ENCODE measurements around the gene RAP1GAP2.
"Not testable (repeated sequence)": the region's sequence is repeated elsewhere in the genome, so short reads cannot be mapped to it uniquely, and the experiment has no call there.

RAP1GAP2 gene

DNA sequence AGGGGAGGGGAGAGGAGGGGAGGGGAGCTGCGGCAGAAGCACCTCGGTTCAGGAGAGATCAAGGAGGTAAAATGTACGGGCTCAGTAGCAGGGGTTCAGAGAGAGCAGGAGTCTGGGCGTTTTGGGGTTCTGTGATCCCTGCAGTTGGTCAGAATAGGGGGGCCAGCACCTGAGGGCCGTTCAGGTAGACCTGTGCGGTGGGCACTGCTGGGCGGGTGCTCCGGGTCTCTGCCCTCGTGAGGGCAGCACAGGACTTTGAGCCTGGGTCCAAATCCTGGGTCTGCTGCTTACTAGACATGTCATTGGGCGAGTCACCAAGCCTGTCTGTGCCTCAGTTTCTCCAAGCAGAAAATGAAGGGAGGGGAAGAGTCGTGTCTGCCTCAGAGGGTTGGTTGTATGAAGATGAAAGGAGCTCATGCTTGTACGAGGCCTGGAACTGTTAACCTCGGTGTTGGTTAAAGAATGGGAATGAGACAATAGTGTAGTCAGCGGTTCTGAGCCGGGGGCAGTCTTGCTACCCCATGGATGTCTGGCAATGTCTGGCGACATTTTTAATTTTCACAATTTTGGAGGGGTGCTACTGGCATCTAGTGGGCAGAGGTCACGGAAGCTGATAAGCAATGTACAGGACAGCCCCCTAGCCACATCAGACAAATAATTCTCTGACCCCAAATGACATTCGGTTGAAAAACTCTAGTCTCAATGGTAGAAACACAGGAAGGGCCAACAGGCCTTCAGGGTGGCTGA is 231.7 kb downstream of the RAP1GAP2 start:
- no peak overlapping the region for H3K27ac ChIP-seq (ENCODE audit: low read depth, low read length)
- no peaks in the 10 kb centered on the region for H3K9me3 ChIP-seq (ENCODE audit: low read length)
- H3K4me1 ChIP-seq (ENCODE audit: insufficient read depth, low read length), result no peaks in the 10 kb centered on the region
- no peaks in the 10 kb centered on the region for H3K36me3 ChIP-seq (ENCODE audit: insufficient read depth, low read length)
- H3K4me3 ChIP-seq (ENCODE audit: low read depth in 1 of 2, low read length in 2 of 2), result no peak overlapping the region
- no peaks in the 10 kb centered on the region for H3K27me3 ChIP-seq (ENCODE audit: control insufficient read depth in 1 of 2, insufficient read depth in 2 of 2, low read length in 2 of 2)
- H3K9ac ChIP-seq (ENCODE audit: low read length), result no peak overlapping the region

DNA sequence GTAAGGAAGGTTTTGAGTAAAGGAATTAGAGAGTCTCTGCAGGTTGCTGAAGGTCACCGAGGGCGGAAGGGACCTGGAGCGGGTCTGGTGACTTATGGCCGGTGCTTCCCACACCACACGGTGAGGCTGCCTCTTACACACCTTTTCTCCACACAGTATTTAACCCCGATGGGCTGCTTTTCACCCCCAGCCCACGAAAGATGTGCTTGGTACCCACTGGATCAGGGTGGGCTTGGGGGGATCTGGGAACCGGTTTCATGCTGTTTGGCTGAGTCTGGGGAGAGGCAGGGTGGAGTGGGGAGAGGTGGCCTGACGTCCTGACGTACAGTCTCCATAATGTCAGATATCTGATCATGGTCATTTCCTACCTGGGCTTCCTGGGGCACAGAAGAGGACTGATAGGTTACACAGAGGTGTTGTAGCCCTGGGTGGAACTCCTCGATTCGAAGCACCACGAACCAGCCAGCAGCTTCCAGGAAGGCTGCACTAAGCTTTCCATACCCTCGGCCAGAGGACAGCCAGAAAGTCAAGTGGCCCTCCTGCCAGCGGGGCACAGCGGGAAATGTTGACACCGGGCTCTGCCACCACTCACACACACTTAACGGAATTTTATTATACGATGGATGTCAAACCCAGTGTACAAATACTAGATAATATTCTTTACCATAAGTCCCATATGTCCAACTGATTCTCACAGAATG is 233.1 kb downstream of the RAP1GAP2 start:
- H3K9me3 ChIP-seq (ENCODE audit: low read length), result no peaks in the 10 kb centered on the region
- H3K27me3 ChIP-seq (ENCODE audit: control insufficient read depth in 1 of 2, insufficient read depth in 2 of 2, low read length in 2 of 2), result no peaks in the 10 kb centered on the region
- no peaks in the 10 kb centered on the region for H3K36me3 ChIP-seq (ENCODE audit: insufficient read depth, low read length)
- H3K4me3 ChIP-seq (ENCODE audit: low read depth in 1 of 2, low read length in 2 of 2), result no peak overlapping the region
- H3K27ac ChIP-seq (ENCODE audit: low read depth, low read length), result no peak overlapping the region
- no peaks in the 10 kb centered on the region for H3K4me1 ChIP-seq (ENCODE audit: insufficient read depth, low read length)
- no peak overlapping the region for H3K9ac ChIP-seq (ENCODE audit: low read length)

DNA sequence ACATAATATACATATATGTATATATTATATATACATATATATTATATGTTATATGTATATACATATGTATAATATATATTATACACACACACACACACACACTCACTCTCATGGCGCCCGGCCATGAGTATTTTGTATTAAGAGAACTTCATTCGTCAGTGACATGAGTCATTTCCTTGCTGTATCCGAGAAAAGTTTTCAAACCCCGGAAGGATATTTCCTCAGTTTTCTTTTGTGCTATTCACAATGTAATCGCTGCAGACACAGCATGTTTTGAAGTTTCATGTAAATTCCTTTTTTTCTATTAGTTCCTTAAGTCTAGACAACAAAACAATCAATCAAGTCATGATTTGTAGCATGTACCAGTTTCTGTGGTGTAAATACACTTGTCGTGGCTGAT is 233.9 kb downstream of the RAP1GAP2 start:
- Histone ChIP-seq H3K9ac (ENCODE audit: low read length) (no peak overlapping the region), H3K36me3 (ENCODE audit: insufficient read depth, low read length) (no peaks in the 10 kb centered on the region), H3K4me1 (ENCODE audit: insufficient read depth, low read length) (no peaks in the 10 kb centered on the region), H3K9me3 (ENCODE audit: low read length) (no peaks in the 10 kb centered on the region), H3K27me3 (ENCODE audit: control insufficient read depth in 1 of 2, insufficient read depth in 2 of 2, low read length in 2 of 2) (no peaks in the 10 kb centered on the region), H3K4me3 (ENCODE audit: low read depth in 1 of 2, low read length in 2 of 2) (no peak overlapping the region), H3K27ac (ENCODE audit: low read depth, low read length) (no peak overlapping the region)

DNA sequence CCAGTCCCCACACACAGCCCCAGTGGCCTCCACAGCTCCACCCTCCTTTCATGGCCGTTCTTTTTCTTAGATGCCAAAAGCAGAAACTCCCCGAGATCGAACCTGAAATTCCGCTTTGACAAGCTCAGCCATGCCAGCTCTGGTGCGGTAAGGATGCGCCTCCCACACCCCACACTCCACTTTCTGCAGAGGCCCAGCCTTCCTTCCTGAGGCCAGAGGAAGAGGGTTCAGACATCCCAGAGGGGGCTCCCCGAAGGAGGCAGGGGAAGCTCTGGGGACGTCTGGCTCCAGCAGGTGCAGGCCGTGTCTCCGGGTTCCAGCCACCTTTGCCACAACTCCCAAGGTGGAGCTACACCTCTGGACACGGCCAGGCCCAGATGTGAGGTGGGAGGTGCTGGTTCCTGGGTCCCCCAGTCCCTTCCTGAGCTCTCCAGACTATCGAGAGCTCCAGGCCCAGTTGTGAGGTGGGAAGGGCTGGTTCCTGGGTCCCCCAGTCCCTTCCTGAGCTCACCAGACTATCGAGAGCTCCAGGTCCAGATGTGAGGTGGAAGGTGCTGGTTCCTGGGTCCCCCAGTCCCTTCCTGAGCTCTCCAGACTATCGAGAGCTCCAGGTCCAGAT is 234.7 kb downstream of the RAP1GAP2 start:
- not testable (repeated sequence) for H3K27ac ChIP-seq (ENCODE audit: low read depth, low read length); H3K4me1 ChIP-seq (ENCODE audit: insufficient read depth, low read length); H3K36me3 ChIP-seq (ENCODE audit: insufficient read depth, low read length); H3K9me3 ChIP-seq (ENCODE audit: low read length); H3K4me3 ChIP-seq (ENCODE audit: low read depth in 1 of 2, low read length in 2 of 2); H3K27me3 ChIP-seq (ENCODE audit: control insufficient read depth in 1 of 2, insufficient read depth in 2 of 2, low read length in 2 of 2); H3K9ac ChIP-seq (ENCODE audit: low read length)

DNA sequence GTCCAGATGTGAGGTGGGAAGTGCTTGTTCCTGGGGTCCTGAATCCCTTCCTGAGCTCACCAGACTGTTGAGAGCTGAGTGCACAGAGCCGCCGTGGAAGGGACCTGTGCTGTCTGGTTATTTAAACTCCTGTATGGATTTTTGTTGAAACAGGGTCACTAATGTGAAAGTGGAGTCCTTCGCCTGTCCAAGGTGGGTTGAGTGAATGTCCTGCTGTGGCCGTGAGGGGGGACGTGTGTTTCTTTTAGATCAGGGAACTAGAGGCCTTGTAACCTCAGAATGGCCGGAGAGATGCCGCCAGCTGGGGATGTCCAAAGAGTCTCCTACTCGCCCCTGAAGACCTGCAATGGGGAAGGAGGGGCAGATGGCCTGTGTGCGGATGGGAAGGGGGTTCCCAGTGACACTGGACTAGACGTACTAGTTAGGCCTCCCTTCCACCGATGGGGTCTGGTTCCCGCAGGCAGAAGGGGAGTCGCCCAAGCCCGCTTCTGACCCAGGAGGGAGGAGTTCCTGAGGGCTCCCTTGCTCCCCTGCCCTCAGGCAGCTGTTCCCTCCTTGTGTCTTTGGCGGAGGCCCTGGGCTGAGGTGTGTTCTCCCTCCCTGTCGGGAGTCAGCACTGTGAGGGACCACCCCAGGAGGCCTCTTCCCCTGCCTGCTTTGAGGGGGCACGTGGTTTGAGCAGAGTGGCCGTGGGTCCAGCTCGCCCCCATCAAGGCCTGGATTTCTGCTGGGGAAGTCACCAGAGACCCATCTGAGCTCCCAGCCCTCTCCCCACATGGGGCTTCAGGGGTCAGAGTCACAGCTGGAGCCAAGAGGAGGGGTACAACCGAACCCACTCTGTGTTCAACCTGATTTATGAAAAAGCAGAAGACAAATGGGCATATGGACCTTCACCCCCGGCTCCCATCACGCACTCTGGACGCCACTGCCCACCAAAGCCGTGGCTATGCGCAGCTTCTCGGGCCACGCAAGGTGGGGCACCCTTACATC is 236.3 kb downstream of the RAP1GAP2 start:
- no peaks in the 10 kb centered on the region for H3K36me3 ChIP-seq (ENCODE audit: insufficient read depth, low read length)
- H3K9me3 ChIP-seq (ENCODE audit: low read length), result no peaks in the 10 kb centered on the region
- H3K4me3 ChIP-seq (ENCODE audit: low read depth in 1 of 2, low read length in 2 of 2), result no peak overlapping the region
- H3K4me1 ChIP-seq (ENCODE audit: insufficient read depth, low read length), result no peaks in the 10 kb centered on the region
- H3K27me3 ChIP-seq (ENCODE audit: control insufficient read depth in 1 of 2, insufficient read depth in 2 of 2, low read length in 2 of 2), result no peaks in the 10 kb centered on the region
- no peak overlapping the region for H3K9ac ChIP-seq (ENCODE audit: low read length)
- no peak overlapping the region for H3K27ac ChIP-seq (ENCODE audit: low read depth, low read length)

DNA sequence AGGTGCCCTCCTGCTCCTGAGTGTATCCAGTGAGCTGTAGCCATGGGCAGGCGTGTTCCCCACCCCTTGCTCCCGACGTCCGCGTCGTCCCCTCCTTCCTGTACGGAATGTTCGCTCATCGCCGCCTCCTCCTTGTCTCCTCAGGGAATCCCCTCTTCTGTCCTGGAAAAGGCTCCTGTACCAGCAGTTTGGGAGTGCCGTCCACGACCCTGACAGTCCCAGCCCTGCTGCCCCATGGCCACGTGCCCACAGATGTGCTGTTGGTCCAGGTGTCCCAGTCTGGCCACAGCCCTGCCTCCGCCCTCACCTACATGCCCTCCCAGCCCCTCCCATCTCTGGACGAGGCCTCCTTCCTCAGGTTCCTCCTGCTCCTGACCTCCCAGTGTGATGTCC is 237.0 kb downstream of the RAP1GAP2 start:
- no peaks in the 10 kb centered on the region for H3K27me3 ChIP-seq (ENCODE audit: control insufficient read depth in 1 of 2, insufficient read depth in 2 of 2, low read length in 2 of 2)
- no peaks in the 10 kb centered on the region for H3K9me3 ChIP-seq (ENCODE audit: low read length)
- H3K4me1 ChIP-seq (ENCODE audit: insufficient read depth, low read length), result no peaks in the 10 kb centered on the region
- no peaks in the 10 kb centered on the region for H3K36me3 ChIP-seq (ENCODE audit: insufficient read depth, low read length)
- H3K27ac ChIP-seq (ENCODE audit: low read depth, low read length), result no peak overlapping the region
- no peak overlapping the region for H3K4me3 ChIP-seq (ENCODE audit: low read depth in 1 of 2, low read length in 2 of 2)
- no peak overlapping the region for H3K9ac ChIP-seq (ENCODE audit: low read length)

DNA sequence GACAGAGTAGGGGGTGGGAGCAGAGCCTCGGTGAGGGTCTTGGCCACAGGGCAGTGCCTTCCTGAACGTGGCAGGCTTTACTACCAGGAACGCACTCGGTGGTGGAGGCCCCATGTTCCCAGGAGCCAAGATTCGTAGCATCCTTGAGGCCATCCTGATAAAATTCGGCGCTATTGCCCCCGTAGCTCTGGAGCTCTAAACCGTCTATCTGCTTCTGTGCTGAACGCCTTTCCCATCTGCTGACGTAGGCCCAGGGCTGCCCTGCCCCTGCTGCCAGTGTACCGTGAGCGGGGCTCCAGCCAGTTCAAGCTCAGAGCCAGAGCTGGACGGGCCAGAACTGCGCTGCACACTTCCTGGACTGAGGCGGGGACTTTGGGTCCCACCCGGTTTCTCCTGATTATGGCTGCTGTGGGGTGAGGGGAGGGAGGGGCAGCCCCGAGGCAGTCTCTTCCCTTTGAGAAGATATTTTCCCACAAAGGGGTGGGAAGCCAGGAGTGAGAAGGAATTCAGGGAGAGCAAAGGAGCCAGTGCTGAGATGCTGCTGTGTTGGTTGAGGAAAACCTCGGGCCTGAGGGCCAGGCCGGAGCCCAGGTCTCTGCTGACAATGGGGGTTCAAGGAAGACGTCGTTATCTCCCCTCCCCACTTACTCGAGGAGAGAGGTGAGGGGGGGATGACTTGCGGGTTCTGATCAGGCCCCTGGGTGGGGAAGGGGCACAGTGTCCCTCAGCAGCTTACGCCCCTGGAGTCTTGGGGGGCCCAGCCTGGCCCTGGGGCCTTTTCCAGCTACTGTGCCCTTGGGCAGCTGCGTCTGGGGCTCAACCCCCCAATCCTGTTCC is 237.7 kb downstream of the RAP1GAP2 start:
- no peaks in the 10 kb centered on the region for H3K4me1 ChIP-seq (ENCODE audit: insufficient read depth, low read length)
- no peak overlapping the region for H3K27ac ChIP-seq (ENCODE audit: low read depth, low read length)
- H3K4me3 ChIP-seq (ENCODE audit: low read depth in 1 of 2, low read length in 2 of 2), result no peak overlapping the region
- H3K9me3 ChIP-seq (ENCODE audit: low read length), result no peaks in the 10 kb centered on the region
- no peaks in the 10 kb centered on the region for H3K27me3 ChIP-seq (ENCODE audit: control insufficient read depth in 1 of 2, insufficient read depth in 2 of 2, low read length in 2 of 2)
- H3K36me3 ChIP-seq (ENCODE audit: insufficient read depth, low read length), result no peaks in the 10 kb centered on the region
- H3K9ac ChIP-seq (ENCODE audit: low read length), result no peak overlapping the region

DNA sequence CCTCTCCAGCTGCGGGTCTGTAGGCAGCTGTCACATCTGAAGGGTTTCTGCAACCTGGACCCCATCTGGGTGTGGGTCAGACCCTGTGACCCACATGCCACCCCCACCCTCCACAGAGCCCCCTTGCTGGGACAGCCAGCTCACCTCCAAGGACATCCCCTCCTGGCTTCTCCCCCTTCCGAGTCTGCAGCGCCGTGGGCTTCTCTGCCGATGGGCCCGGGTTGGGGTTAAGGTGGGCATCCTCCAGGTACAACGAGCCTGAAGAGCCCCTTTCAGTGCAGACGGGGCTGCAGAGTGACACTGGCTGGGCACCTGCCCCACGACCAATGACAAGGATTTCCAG is 238.3 kb downstream of the RAP1GAP2 start:
- Histone ChIP-seq H3K9ac (ENCODE audit: low read length) (no peak overlapping the region), H3K4me3 (ENCODE audit: low read depth in 1 of 2, low read length in 2 of 2) (no peak overlapping the region), H3K27ac (ENCODE audit: low read depth, low read length) (no peak overlapping the region), H3K9me3 (ENCODE audit: low read length) (no peaks in the 10 kb centered on the region), H3K4me1 (ENCODE audit: insufficient read depth, low read length) (no peaks in the 10 kb centered on the region), H3K27me3 (ENCODE audit: control insufficient read depth in 1 of 2, insufficient read depth in 2 of 2, low read length in 2 of 2) (no peaks in the 10 kb centered on the region), H3K36me3 (ENCODE audit: insufficient read depth, low read length) (no peaks in the 10 kb centered on the region)

DNA sequence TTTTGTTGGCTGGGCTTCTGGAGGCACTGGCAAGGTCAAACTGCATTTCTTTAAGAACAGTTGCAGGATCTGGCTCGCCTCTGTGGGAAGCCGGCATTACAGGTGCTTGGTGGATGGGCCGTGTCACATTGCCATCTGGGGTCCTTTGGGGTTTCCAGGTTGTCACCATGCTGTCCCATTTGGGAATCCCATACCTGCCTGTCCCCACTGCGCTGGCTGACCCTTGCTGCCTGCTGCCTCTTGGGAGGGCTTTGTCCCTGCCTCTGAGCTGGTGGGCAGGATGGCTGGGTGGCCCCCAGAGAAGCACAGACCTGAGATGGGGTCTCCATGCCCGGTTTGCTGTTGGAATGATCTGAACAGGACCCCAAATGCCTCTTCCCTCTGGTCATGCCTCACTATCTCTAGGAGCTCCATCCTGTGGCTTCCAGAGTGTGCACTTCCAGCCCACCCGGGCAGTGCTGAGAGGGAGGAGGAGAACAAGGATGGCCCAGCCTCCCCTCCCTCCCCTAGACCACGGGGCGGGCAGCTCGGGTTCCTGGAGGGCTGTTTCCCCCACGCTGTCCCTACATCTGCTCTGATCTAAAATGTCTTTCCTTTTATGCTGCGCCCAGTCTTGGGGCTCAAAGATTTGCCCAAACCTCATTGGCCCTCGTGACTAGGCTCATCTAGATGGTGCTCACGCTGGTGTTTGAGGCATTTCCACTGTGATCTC is 239.2 kb downstream of the RAP1GAP2 start:
- no peak overlapping the region for H3K27ac ChIP-seq (ENCODE audit: low read depth, low read length)
- no peak overlapping the region for H3K4me3 ChIP-seq (ENCODE audit: low read depth in 1 of 2, low read length in 2 of 2)
- no peaks in the 10 kb centered on the region for H3K36me3 ChIP-seq (ENCODE audit: insufficient read depth, low read length)
- no peaks in the 10 kb centered on the region for H3K27me3 ChIP-seq (ENCODE audit: control insufficient read depth in 1 of 2, insufficient read depth in 2 of 2, low read length in 2 of 2)
- no peaks in the 10 kb centered on the region for H3K4me1 ChIP-seq (ENCODE audit: insufficient read depth, low read length)
- H3K9me3 ChIP-seq (ENCODE audit: low read length), result no peaks in the 10 kb centered on the region
- no peak overlapping the region for H3K9ac ChIP-seq (ENCODE audit: low read length)

DNA sequence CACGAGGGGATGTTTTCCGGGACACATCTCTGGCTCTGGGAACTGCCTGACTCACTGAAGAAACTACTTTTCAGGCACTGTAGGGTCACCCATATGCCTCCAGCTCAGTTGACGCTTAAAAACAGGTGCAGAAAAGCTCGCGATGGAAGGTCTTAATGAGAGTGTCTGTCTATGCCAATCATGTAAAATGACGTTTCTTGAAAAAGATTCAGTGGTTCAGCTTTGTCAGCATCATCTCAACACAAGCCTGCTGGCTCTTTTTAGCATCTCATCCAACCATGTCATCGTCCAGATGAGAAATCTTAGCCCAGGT is 239.7 kb downstream of the RAP1GAP2 start:
- Histone ChIP-seq H3K36me3 (ENCODE audit: insufficient read depth, low read length) (no peaks in the 10 kb centered on the region), H3K27me3 (ENCODE audit: control insufficient read depth in 1 of 2, insufficient read depth in 2 of 2, low read length in 2 of 2) (no peaks in the 10 kb centered on the region), H3K27ac (ENCODE audit: low read depth, low read length) (no peak overlapping the region), H3K9ac (ENCODE audit: low read length) (no peak overlapping the region), H3K4me3 (ENCODE audit: low read depth in 1 of 2, low read length in 2 of 2) (no peak overlapping the region), H3K9me3 (ENCODE audit: low read length) (no peaks in the 10 kb centered on the region), H3K4me1 (ENCODE audit: insufficient read depth, low read length) (no peaks in the 10 kb centered on the region)

All from muscle layer of colon (tissue), 2 donors.